CD14-positive monocyte (primary cell): ENCODE measurements around the gene THRAP3. TPM values are rescaled to one million over a fixed set of nuclear protein-coding genes. Genes with fewer than 3 reads are reported as not detected.
"Not testable (repeated sequence)": the region's sequence is repeated elsewhere in the genome, so short reads cannot be mapped to it uniquely, and the experiment has no call there.

Source experiments
- DNase-seq, 3 donors: peaks; one replicate each; pipeline ENCODE4 v3.0.0-alpha.2; 2011 to 2022
- H2AFZ ChIP-seq: 2 replicates; pipeline ENCODE4 v1.6.0; 2012; ENCODE audit warnings: mild to moderate bottlenecking, low read depth, low read length, inconsistent platforms; ENCODE audit not compliant: insufficient read depth, poor library complexity, severe bottlenecking
- H3K27ac ChIP-seq, 2 donors: 1 replicate in 1 of 2; 2 replicates in 1 of 2; pipeline ENCODE4 v1.5.1; 2012 to 2013; ENCODE audit warnings: low read length in 2 of 2, control low read depth in 1 of 2, inconsistent platforms in 1 of 2, low read depth in 1 of 2, mild to moderate bottlenecking in 1 of 2
- H3K27me3 ChIP-seq, 2 donors: one replicate each; pipeline versions ENCODE4 v1.6.0 to v1.6.1; 2011 to 2013; ENCODE audit warnings: low read length in 2 of 2; ENCODE audit not compliant: control insufficient read depth in 2 of 2, insufficient read depth in 2 of 2
- H3K36me3 ChIP-seq, 2 donors: replicated peaks in 1 of 2; 1 replicate in 1 of 2; 2 replicates in 1 of 2; pipeline versions ENCODE4 v1.5.1 to v1.6.1; 2012 to 2013; ENCODE audit warnings: low read length in 2 of 2, control low read depth in 1 of 2, inconsistent platforms in 1 of 2, mild to moderate bottlenecking in 1 of 2; ENCODE audit not compliant: insufficient read depth in 2 of 2, control insufficient read depth in 1 of 2
- H3K4me1 ChIP-seq, 2 donors: 1 replicate in 1 of 2; 2 replicates in 1 of 2; pipeline versions ENCODE4 v1.5.1 to v1.6.1; 2012 to 2013; ENCODE audit warnings: low read length in 2 of 2, control low read depth in 1 of 2, inconsistent platforms in 1 of 2, mild to moderate bottlenecking in 1 of 2, moderate library complexity in 1 of 2; ENCODE audit not compliant: insufficient read depth in 2 of 2, control insufficient read depth in 1 of 2
- H3K4me2 ChIP-seq: replicated peaks from 2 replicates; pipeline ENCODE3; 2012; ENCODE audit warnings: low read length, moderate library complexity, mild to moderate bottlenecking; ENCODE audit not compliant: poor library complexity, severe bottlenecking; ENCODE audit errors: extremely low read depth
- H3K4me3 ChIP-seq, 3 experiments: fragments of 200-600 bp in 1 of 3; sonication (generic) in 1 of 3; replicated peaks in 1 of 3; 1 replicate in 2 of 3; 2 replicates in 1 of 3; pipeline ENCODE4 v1.5.1; 2011 to 2013; ENCODE audit warnings: low read length in 3 of 3, mild to moderate bottlenecking in 3 of 3, control low read depth in 2 of 3, low read depth in 2 of 3, inconsistent platforms in 1 of 3, moderate library complexity in 1 of 3
- H3K79me2 ChIP-seq: 2 replicates; pipeline ENCODE4 v1.6.0; 2012; ENCODE audit warnings: mild to moderate bottlenecking, control low read depth, inconsistent platforms, low read length, moderate library complexity; ENCODE audit not compliant: insufficient read depth
- H3K9ac ChIP-seq: 2 replicates; pipeline ENCODE4 v1.6.0; 2017; ENCODE audit warnings: low read length, mild to moderate bottlenecking; ENCODE audit not compliant: insufficient read depth, poor library complexity, severe bottlenecking
- H3K9me3 ChIP-seq, 2 donors: replicated peaks in 1 of 2; 1 replicate in 1 of 2; 2 replicates in 1 of 2; pipeline versions ENCODE4 v1.5.1 to v1.6.1; 2012 to 2013; ENCODE audit warnings: low read length in 2 of 2, control low read depth in 1 of 2; ENCODE audit not compliant: control insufficient read depth in 1 of 2, insufficient read depth in 1 of 2
- H4K20me1 ChIP-seq: 2 replicates; pipeline ENCODE4 v1.6.0; 2012; ENCODE audit warnings: mild to moderate bottlenecking, low read length, control low read depth, moderate library complexity; ENCODE audit not compliant: insufficient read depth
- H3K27ac Mint-ChIP-seq, 7 donors: one replicate each; pipeline ENCODE4 v1.8.0; 2020; ENCODE audit warnings: mild to moderate bottlenecking in 7 of 7, mixed read lengths in 7 of 7, moderate library complexity in 6 of 7, inconsistent platforms in 2 of 7
- H3K27me3 Mint-ChIP-seq, 3 donors: one replicate each; pipeline ENCODE4 v1.8.0; 2021 to 2022; ENCODE audit warnings: low read depth in 3 of 3, mild to moderate bottlenecking in 3 of 3, mixed read lengths in 3 of 3, moderate library complexity in 3 of 3, inconsistent platforms in 1 of 3
- H3K36me3 Mint-ChIP-seq, 2 donors: one replicate each; pipeline ENCODE4 v1.8.0; 2020; ENCODE audit warnings: mixed read lengths in 2 of 2, inconsistent platforms in 1 of 2, mild to moderate bottlenecking in 1 of 2
- H3K4me1 Mint-ChIP-seq: one replicate; pipeline ENCODE4 v1.8.0; 2020; ENCODE audit warnings: mild to moderate bottlenecking, mixed read lengths
- H3K4me3 Mint-ChIP-seq, 2 donors: one replicate each; pipeline ENCODE4 v1.8.0; 2020; ENCODE audit warnings: mild to moderate bottlenecking in 2 of 2, mixed read lengths in 2 of 2, moderate library complexity in 1 of 2
- H3K9me3 Mint-ChIP-seq, 7 donors: one replicate each; pipeline ENCODE4 v1.8.0; 2020 to 2022; ENCODE audit warnings: mixed read lengths in 7 of 7, mild to moderate bottlenecking in 6 of 7, moderate library complexity in 6 of 7, inconsistent platforms in 2 of 7
- CTCF ChIP-seq: fragments of 200-600 bp; IDR thresholded peaks from one replicate; pipeline ENCODE4 v1.8.0; 2022; ENCODE audit warnings: antibody characterized with exemption, mild to moderate bottlenecking
- WGBS: methylation state at CpG from one replicate; pipeline ENCODE4 v1.1.5; 2013; ENCODE audit warnings: missing lambda C conversion rate; ENCODE audit not compliant: insufficient coverage; 5-methylcytosine and 5-hydroxymethylcytosine counted together
- intact Hi-C, 2 donors: fragments of 100-400 bp; cut with micrococcal nuclease; formaldehyde crosslinking; loops; one replicate each; pipeline versions ENCODE4 v1.15.0 to v1.15.1; 2023
- polyA plus RNA-seq, 3 donors: library from polyadenylated mRNA; depleted of rRNA in 1 of 3; unstranded in 2 of 3; stranded (reverse) in 1 of 3; fragments of 300-500 nt in 2 of 3; fragments of >200 nt in 1 of 3; fragmentation: Illumina TruSeq in 2 of 3; gene quantifications; 1 replicate in 2 of 3; 2 replicates in 1 of 3; pipeline ENCODE4 v1.2.3, GENCODE V29; 2012 to 2021

The THRAP3 gene
- polyA plus RNA-seq, 3 donors: 30.1 to 63.4 (median 35.7) TPM

- peak overlapping the region; percentile 72 for H2AFZ ChIP-seq
- Mint-ChIP-seq H3K9me3 (no peaks in the 10 kb centered on the region), H3K27me3 (peaks cover 0 to 3% (median 2%) of the 10 kb centered on the region in 3 donors), H3K4me1 (peaks cover 26% of the 10 kb centered on the region), H3K4me3 (peak overlapping the region; percentile 95 to 97), H3K36me3 (peaks cover 14 to 26% of the 10 kb centered on the region in 2 donors), H3K27ac (peak overlapping the region; percentile 98 to 100 (median 100))
- intact Hi-C loops: loop anchor here (2.0 to 5.0 kb wide), 3 partner anchors 37 to 77 kb away; partner anchors contain the start of gene TRAPPC3 (in 2 of the 2)
- H3K4me2 ChIP-seq: peak overlapping the region; percentile 90
- H3K4me1 ChIP-seq: peaks cover 24 to 35% of the 10 kb centered on the region in 2 donors
- H3K27me3 ChIP-seq: no peaks in the 10 kb centered on the region
- no peaks in the 10 kb centered on the region for H3K9me3 ChIP-seq
- WGBS: under 1% methylated on average over 27 of the region's 29 CpGs
- peaks cover 54% of the 10 kb centered on the region for H3K79me2 ChIP-seq
- H3K36me3 ChIP-seq: peaks cover 14 to 33% of the 10 kb centered on the region in 2 donors
- peak; percentile 46 for TF ChIP-seq CTCF
- H3K9ac ChIP-seq: peak overlapping the region; percentile 79
- DNase-seq: peak in 2 of 3 donors; percentile 67 to 76
- H3K27ac ChIP-seq: peak overlapping the region; percentile 97 to 98
- peak overlapping the region; percentile 58 to 87 (median 86) for H3K4me3 ChIP-seq
- peaks cover 51% of the 10 kb centered on the region for H4K20me1 ChIP-seq
These were observed 467 bp downstream of the THRAP3 start for GRCh38 chr1:36224537-36225282.

GRCh38 chr1:36225283-36225899, 1.1 kb downstream of the THRAP3 start:
- no peak for DNase-seq
- H2AFZ ChIP-seq: no peak overlapping the region
- H3K27me3 ChIP-seq: no peaks in the 10 kb centered on the region
- peaks cover 61% of the 10 kb centered on the region for H3K79me2 ChIP-seq
- H3K9ac ChIP-seq: peak overlapping the region; percentile 79
- 31% methylated on average over 5 of the region's 10 CpGs for WGBS
- Mint-ChIP-seq H3K27me3 (peaks cover 0 to 3% (median 2%) of the 10 kb centered on the region in 3 donors), H3K9me3 (no peaks in the 10 kb centered on the region), H3K4me3 (peak overlapping the region; percentile 95 to 97), H3K27ac (peak overlapping the region; percentile 98 to 100 (median 100)), H3K36me3 (peaks cover 14 to 33% of the 10 kb centered on the region in 2 donors), H3K4me1 (peaks cover 26% of the 10 kb centered on the region)
- peaks cover 58% of the 10 kb centered on the region for H4K20me1 ChIP-seq
- intact Hi-C loops: loop anchor here in 1 of 2 donors (2.0 kb wide), 1 partner anchor 77 kb away; the partner anchor contains the start of gene TRAPPC3
- H3K36me3 ChIP-seq: peaks cover 16 to 40% of the 10 kb centered on the region in 2 donors
- peak overlapping the region; percentile 97 to 98 for H3K27ac ChIP-seq
- H3K4me1 ChIP-seq: peaks cover 24 to 35% of the 10 kb centered on the region in 2 donors
- H3K4me2 ChIP-seq: peak overlapping the region; percentile 90
- TF ChIP-seq CTCF: no peak
- no peaks in the 10 kb centered on the region for H3K9me3 ChIP-seq
- peak overlapping the region; percentile 58 to 87 (median 86) for H3K4me3 ChIP-seq

- peaks cover 8 to 27% of the 10 kb centered on the region in 2 donors for H3K4me1 ChIP-seq
- not testable (repeated sequence) for H3K9ac ChIP-seq, H3K27me3 ChIP-seq, H3K27ac Mint-ChIP-seq, H2AFZ ChIP-seq, DNase-seq, H3K9me3 ChIP-seq, H3K9me3 Mint-ChIP-seq, H3K4me3 Mint-ChIP-seq, H3K4me2 ChIP-seq, H3K27me3 Mint-ChIP-seq, H3K4me3 ChIP-seq
- Mint-ChIP-seq H3K36me3 (peaks cover 35 to 65% of the 10 kb centered on the region in 2 donors), H3K4me1 (peaks cover 26% of the 10 kb centered on the region)
- peaks cover 100% of the 10 kb centered on the region for H3K79me2 ChIP-seq
- peak overlapping the region in 1 of 2 donors; percentile 13 for H3K27ac ChIP-seq
- 95% methylated on average over 3 of the region's 12 CpGs for WGBS
- H4K20me1 ChIP-seq: peaks cover 100% of the 10 kb centered on the region
- intact Hi-C loops: loop anchor here in 1 of 2 donors (5.0 kb wide), 1 partner anchor 37 kb away; no protein-coding TSS in a partner anchor
- peaks cover 35 to 84% of the 10 kb centered on the region in 2 donors for H3K36me3 ChIP-seq
These were observed 6.0 kb downstream of the THRAP3 start for GRCh38 chr1:36230279-36230678.
